Adrenal gland (tissue), 5 donors: ENCODE results near the gene AGO3.

ENCODE experiments used
- CTCF ChIP-seq, 6 experiments: fragments of 450-650 bp in 4 of 6; fragments of 200-600 bp in 2 of 6; sonication (generic) in 1 of 6; IDR thresholded peaks; 1 replicate in 5 of 6; 2 replicates in 1 of 6; pipeline versions ENCODE4 v1.5.1 to v1.8.0; 2016 to 2021; ENCODE audit warnings: antibody characterized with exemption in 6 of 6, mild to moderate bottlenecking in 2 of 6, moderate library complexity in 1 of 6
- POLR2A ChIP-seq, 2 donors: fragments of 450-650 bp; IDR thresholded peaks; one replicate each; pipeline ENCODE4 v1.6.1; 2017; ENCODE audit warnings: antibody characterized with exemption in 2 of 2, mild to moderate bottlenecking in 2 of 2, moderate library complexity in 1 of 2
- donor health status: DM: no; HTN: no; CAD: no.

- no peak for TF ChIP-seq POLR2A (IDR thresholded peaks at IDR 0.05)
- no peak for TF ChIP-seq CTCF (IDR thresholded peaks at IDR 0.05)
Measured at GRCh38 chr1:35899941-35900340, 31.0 kb upstream of the AGO3 start.
